Panc1 (cell line): ENCODE measurements around the gene DSCAM. TPM values are rescaled to one million over a fixed set of nuclear protein-coding genes. Genes with fewer than 3 reads are reported as not detected.

ENCODE experiments used
- ATAC-seq: fragments of 200-7000 bp; cut with Tn5 transposase; 2 replicates; pipeline ENCODE4 v1.9.1; 2020; ENCODE audit warnings: mild to moderate bottlenecking, moderate library complexity
- BruUV-seq: library from RNA; stranded (reverse); fragments of 400-500 nt; replicated peaks from 2 replicates; lab custom pipeline; 2021; lab: Mats Ljungman, UMichigan
- CTCF ChIA-PET: fragments of 300-600 bp; sonication (Branson Sonifier 250); formaldehyde crosslinking; loops from one replicate; lab custom pipeline; 2022; ENCODE audit warnings: antibody characterized with exemption; lab: Charles Lee
- POLR2A ChIA-PET: fragments of 300-600 bp; sonication (Branson Sonifier 250); formaldehyde crosslinking; loops from one replicate; lab custom pipeline; 2022; ENCODE audit warnings: antibody characterized with exemption; lab: Charles Lee
- DNase-seq: peaks from one replicate; pipeline ENCODE4 v3.0.0-alpha.2; 2010; ENCODE audit warnings: low read depth, low spot score
- H3K27ac ChIP-seq: 2 replicates; pipeline ENCODE4 v1.5.1; 2011; ENCODE audit warnings: mild to moderate bottlenecking, low read length, inconsistent platforms
- H3K27me3 ChIP-seq: fragments of 200-500 bp; sonication (Bioruptor generic); 2 replicates; pipeline ENCODE4 v1.6.0; 2014; ENCODE audit warnings: low read length, inconsistent platforms; ENCODE audit not compliant: control insufficient read depth, insufficient read depth
- H3K36me3 ChIP-seq: fragments of 200-500 bp; sonication (Bioruptor generic); 2 replicates; pipeline ENCODE4 v1.5.1; 2014; ENCODE audit warnings: inconsistent platforms, mild to moderate bottlenecking, low read length, moderate library complexity; ENCODE audit not compliant: control insufficient read depth, insufficient read depth
- H3K4me1 ChIP-seq: 2 replicates; pipeline ENCODE4 v1.5.1; 2011; ENCODE audit warnings: inconsistent platforms, mild to moderate bottlenecking, low read length, moderate library complexity; ENCODE audit not compliant: control insufficient read depth, insufficient read depth
- H3K4me3 ChIP-seq, 2 experiments: 2 replicates each; pipeline ENCODE4 v1.5.1; 2011 to 2012; ENCODE audit warnings: low read depth in 2 of 2, low read length in 2 of 2, mild to moderate bottlenecking in 2 of 2, inconsistent platforms in 1 of 2, moderate library complexity in 1 of 2
- H3K9me3 ChIP-seq: fragments of 200-500 bp; sonication (Bioruptor generic); 2 replicates; pipeline ENCODE4 v1.5.1; 2014; ENCODE audit warnings: low read depth, mild to moderate bottlenecking, inconsistent platforms, low read length, moderate library complexity; ENCODE audit not compliant: control insufficient read depth, insufficient read depth
- CTCF ChIP-seq: fragments of 450-650 bp; IDR thresholded peaks from 2 replicates; pipeline ENCODE4 v1.5.1; 2017; ENCODE audit warnings: mild to moderate bottlenecking
- POLR2AphosphoS5 ChIP-seq: IDR thresholded peaks from 2 replicates; pipeline ENCODE4 v1.6.1; 2012; ENCODE audit warnings: mild to moderate bottlenecking, low read depth, low read length, moderate library complexity
- SIN3A ChIP-seq: IDR thresholded peaks from 2 replicates; pipeline ENCODE4 v1.6.1; 2012; ENCODE audit warnings: low read depth, mild to moderate bottlenecking, low read length, moderate library complexity, borderline replicate concordance; ENCODE audit not compliant: insufficient read depth
- TCF7L2 ChIP-seq: IDR thresholded peaks from 2 replicates; pipeline ENCODE4 v1.6.1; 2011; ENCODE audit warnings: mild to moderate bottlenecking, low read depth, low read length, inconsistent platforms
- in situ Hi-C: cut with HindIII; loops from 2 replicates; pipeline ENCODE4 v1.10.0; 2016; ENCODE audit warnings: low sequenced_read_pairs, low pct_unique_long_range_greater_than_20kb
- intact Hi-C: fragments of 100-400 bp; cut with micrococcal nuclease; formaldehyde crosslinking; loops from one replicate; pipeline ENCODE4 v1.10.0; 2022; ENCODE audit not compliant: unreplicated experiment
- total RNA-seq: library from RNA; stranded (reverse); gene quantifications from one replicate; pipeline ENCODE4 v1.2.1, GENCODE V29; 2021; ENCODE audit not compliant: unreplicated experiment
- TF ChIP-seq, protein P1 (sequence below), 2 experiments: IDR thresholded peaks; 2 replicates each; pipeline ENCODE4 v1.6.1; 2011 to 2012; ENCODE audit warnings: low read depth in 2 of 2, control low read depth in 1 of 2, low read length in 1 of 2, mild to moderate bottlenecking in 1 of 2, moderate library complexity in 1 of 2; ENCODE audit not compliant: insufficient read depth in 1 of 2

DSCAM gene
- total RNA-seq, 1 experiment from 2014 or later: not detected

GRCh38 chr21:40505681-40506080 lies 341.3 kb downstream of the DSCAM start:
- DNase-seq: no peak
- H3K4me3 ChIP-seq: no peak overlapping the region
- ATAC-seq: no peak
- H3K36me3 ChIP-seq: no peaks in the 10 kb centered on the region
- ChIA-PET CTCF (interaction anchor here (0.7 kb wide), 1 partner anchor 112 kb away, joined by 3 read pairs; no protein-coding TSS in a partner anchor), POLR2A (no interaction called here)
- H3K27ac ChIP-seq: no peak overlapping the region
- BruUV-seq: no TSS peak
- intact Hi-C loops: no loop called here
- no peak for TF ChIP-seq CTCF
- TF ChIP-seq TCF7L2: no peak
- no peak for TF ChIP-seq SIN3A
- no peak for TF ChIP-seq POLR2AphosphoS5
- TF ChIP-seq, protein P1, sequence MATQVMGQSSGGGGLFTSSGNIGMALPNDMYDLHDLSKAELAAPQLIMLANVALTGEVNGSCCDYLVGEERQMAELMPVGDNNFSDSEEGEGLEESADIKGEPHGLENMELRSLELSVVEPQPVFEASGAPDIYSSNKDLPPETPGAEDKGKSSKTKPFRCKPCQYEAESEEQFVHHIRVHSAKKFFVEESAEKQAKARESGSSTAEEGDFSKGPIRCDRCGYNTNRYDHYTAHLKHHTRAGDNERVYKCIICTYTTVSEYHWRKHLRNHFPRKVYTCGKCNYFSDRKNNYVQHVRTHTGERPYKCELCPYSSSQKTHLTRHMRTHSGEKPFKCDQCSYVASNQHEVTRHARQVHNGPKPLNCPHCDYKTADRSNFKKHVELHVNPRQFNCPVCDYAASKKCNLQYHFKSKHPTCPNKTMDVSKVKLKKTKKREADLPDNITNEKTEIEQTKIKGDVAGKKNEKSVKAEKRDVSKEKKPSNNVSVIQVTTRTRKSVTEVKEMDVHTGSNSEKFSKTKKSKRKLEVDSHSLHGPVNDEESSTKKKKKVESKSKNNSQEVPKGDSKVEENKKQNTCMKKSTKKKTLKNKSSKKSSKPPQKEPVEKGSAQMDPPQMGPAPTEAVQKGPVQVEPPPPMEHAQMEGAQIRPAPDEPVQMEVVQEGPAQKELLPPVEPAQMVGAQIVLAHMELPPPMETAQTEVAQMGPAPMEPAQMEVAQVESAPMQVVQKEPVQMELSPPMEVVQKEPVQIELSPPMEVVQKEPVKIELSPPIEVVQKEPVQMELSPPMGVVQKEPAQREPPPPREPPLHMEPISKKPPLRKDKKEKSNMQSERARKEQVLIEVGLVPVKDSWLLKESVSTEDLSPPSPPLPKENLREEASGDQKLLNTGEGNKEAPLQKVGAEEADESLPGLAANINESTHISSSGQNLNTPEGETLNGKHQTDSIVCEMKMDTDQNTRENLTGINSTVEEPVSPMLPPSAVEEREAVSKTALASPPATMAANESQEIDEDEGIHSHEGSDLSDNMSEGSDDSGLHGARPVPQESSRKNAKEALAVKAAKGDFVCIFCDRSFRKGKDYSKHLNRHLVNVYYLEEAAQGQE (IDR thresholded peaks at IDR 0.05; ENCODE audit: insufficient read depth in 1 of 2, low read depth in 2 of 2, low read length in 1 of 2): no peak
- H3K4me1 ChIP-seq: no peaks in the 10 kb centered on the region
- in situ Hi-C loops: no loop called here
- no peaks in the 10 kb centered on the region for H3K27me3 ChIP-seq
- H3K9me3 ChIP-seq: no peaks in the 10 kb centered on the region

DNA sequence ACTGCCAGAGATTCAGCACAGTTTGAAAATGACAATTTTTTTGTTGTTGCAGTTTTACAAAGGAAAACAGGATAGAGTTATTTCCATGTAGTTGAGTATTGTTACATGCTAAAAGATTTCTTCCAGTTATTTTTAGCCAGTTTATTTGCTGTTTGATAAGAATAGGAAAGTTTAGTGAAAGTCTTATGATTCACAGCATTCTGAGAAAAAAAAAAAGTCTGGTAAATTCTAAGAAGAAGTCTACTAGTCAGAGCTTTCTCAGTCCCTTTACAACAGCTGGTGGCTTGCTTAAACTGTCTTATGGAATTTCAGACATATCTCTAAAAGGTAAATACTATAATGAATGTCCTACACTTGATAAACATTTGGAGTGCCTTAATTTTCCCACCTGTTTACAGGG lies 341.7 kb downstream of the DSCAM start:
- Histone ChIP-seq H3K27me3 (no peaks in the 10 kb centered on the region), H3K36me3 (no peaks in the 10 kb centered on the region), H3K9me3 (no peaks in the 10 kb centered on the region), H3K27ac (no peak overlapping the region), H3K4me1 (no peaks in the 10 kb centered on the region), H3K4me3 (no peak overlapping the region)
- BruUV-seq: no TSS peak
- intact Hi-C loops: no loop called here
- ChIA-PET CTCF (interaction anchor here (0.7 kb wide), 1 partner anchor 112 kb away, joined by 3 read pairs; no protein-coding TSS in a partner anchor), POLR2A (no interaction called here)
- DNase-seq: no peak
- ATAC-seq: no peak
- TF ChIP-seq SIN3A (no peak), CTCF (no peak), TCF7L2 (no peak), POLR2AphosphoS5 (no peak)
- TF ChIP-seq, protein P1 (IDR thresholded peaks at IDR 0.05; ENCODE audit: insufficient read depth in 1 of 2, low read depth in 2 of 2, low read length in 1 of 2): no peak
- in situ Hi-C loops: no loop called here
